Sigmoid colon (tissue), 4 donors: Measurements from ENCODE around the gene SERPINA5.

Experiments used
- EP300 ChIP-seq, 4 donors: sonication (generic); formaldehyde crosslinking; IDR thresholded peaks; one replicate each; pipeline ENCODE4 v1.6.1; 2017; ENCODE audit warnings: antibody characterized with exemption in 4 of 4
- POLR2A ChIP-seq, 2 donors: fragments of 450-650 bp; IDR thresholded peaks; one replicate each; pipeline ENCODE4 v1.6.1; 2016; ENCODE audit warnings: antibody characterized with exemption in 2 of 2, mild to moderate bottlenecking in 2 of 2, moderate library complexity in 2 of 2
- POLR2AphosphoS5 ChIP-seq, 4 donors: sonication (generic); formaldehyde crosslinking; IDR thresholded peaks; one replicate each; pipeline ENCODE4 v1.6.1; 2017; ENCODE audit warnings: antibody characterized with exemption in 4 of 4
- TF ChIP-seq, protein P1 (sequence below), 4 experiments: fragments of 450-650 bp in 3 of 4; fragments of 200-600 bp in 1 of 4; IDR thresholded peaks; one replicate each; pipeline ENCODE4 v1.5.1; 2016 to 2019; ENCODE audit warnings: antibody characterized with exemption in 4 of 4, mild to moderate bottlenecking in 3 of 4, moderate library complexity in 2 of 4

DNA sequence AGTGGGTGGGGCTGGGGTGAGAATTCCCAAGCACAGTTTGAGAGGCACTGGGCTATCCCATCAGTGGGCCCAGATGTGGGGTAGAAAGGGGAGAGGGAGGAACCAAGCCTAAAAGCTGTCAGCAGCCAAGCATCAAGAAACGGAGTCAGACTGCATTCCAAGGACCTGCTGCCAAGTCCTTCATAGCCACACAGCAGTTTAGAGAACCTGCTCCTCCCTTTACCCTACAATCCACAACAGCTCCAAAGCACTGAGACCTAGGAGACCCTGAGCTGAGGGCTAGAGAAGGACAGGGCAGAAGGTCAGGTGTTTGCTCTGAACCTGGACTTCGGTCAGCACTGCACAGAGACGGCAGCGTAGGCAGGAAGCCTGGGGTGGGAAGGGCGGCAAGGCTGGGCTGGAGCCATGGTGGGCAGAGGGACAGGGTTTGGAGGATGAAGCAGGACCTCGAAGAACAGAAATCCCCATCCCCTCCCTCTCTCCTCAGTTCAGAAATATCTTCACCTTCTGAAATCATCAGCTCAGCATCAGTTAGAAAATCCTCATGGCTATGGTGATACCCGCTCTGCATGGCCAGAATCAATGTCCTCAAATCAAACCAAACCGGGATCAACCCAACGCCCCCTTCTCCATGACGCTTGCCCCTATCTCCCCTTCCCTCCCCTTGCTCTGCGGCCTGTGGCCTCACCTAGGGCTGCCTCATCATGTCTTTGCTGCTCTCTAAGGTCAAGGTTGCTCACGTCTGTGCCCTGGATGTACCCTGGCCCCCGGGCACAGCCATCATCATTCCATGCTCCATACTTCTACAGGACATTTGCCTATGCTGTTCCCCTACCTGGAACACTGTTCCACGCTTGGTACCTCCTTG lies 32.9 kb upstream of the SERPINA5 start:
- TF ChIP-seq, protein P1, sequence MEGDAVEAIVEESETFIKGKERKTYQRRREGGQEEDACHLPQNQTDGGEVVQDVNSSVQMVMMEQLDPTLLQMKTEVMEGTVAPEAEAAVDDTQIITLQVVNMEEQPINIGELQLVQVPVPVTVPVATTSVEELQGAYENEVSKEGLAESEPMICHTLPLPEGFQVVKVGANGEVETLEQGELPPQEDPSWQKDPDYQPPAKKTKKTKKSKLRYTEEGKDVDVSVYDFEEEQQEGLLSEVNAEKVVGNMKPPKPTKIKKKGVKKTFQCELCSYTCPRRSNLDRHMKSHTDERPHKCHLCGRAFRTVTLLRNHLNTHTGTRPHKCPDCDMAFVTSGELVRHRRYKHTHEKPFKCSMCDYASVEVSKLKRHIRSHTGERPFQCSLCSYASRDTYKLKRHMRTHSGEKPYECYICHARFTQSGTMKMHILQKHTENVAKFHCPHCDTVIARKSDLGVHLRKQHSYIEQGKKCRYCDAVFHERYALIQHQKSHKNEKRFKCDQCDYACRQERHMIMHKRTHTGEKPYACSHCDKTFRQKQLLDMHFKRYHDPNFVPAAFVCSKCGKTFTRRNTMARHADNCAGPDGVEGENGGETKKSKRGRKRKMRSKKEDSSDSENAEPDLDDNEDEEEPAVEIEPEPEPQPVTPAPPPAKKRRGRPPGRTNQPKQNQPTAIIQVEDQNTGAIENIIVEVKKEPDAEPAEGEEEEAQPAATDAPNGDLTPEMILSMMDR (IDR thresholded peaks at IDR 0.05) = no peak
- TF ChIP-seq POLR2A (IDR thresholded peaks at IDR 0.05) = no peak
- TF ChIP-seq EP300 (IDR thresholded peaks at IDR 0.05) = no peak
- no peak for TF ChIP-seq POLR2AphosphoS5 (IDR thresholded peaks at IDR 0.05)
